ENCODE measurements around the gene ATAD2B. TPM values are rescaled to one million over a fixed set of nuclear protein-coding genes. Genes with fewer than 3 reads are reported as not detected.

The ATAD2B gene
- total and polyA plus RNA-seq, 2 of the 4 experiments (the other 2 are of a cell fraction) = 1.5 to 5.0 TPM

GRCh38 chr2:23827287-23827686 is 99.6 kb downstream of the ATAD2B start:
- H3K27ac ChIP-seq (ENCODE audit: insufficient read depth, low read length) = no peak overlapping the region
- H3K4ac ChIP-seq (ENCODE audit: low read depth, low read length) = no peak overlapping the region
- H2BK120ac ChIP-seq (ENCODE audit: low read depth, low read length) = no peak overlapping the region
- no CpG with 5 or more reads among the region's 1 CpG for WGBS, 2 experiments (ENCODE audit: extremely low coverage in 2 of 2, insufficient read length in 1 of 2)
- no peak overlapping the region for H3K14ac ChIP-seq (replicated peaks; ENCODE audit: low read depth, low read length)
- ChIA-PET CTCF (interaction anchor here (1.3 kb wide), 1 partner anchor 100 kb away, joined by 4 read pairs; the partner anchor contains the start of gene ATAD2B), POLR2A (ENCODE audit: unreplicated experiment) (no interaction called here)
- in situ Hi-C loops (cut with MboI; ENCODE audit: low sequenced_read_pairs) (loop anchor here (10.0 kb wide), 1 partner anchor 248 kb away; the partner anchor contains the start of gene SF3B6), dilution Hi-C loops (cut with HindIII; ENCODE audit: low sequenced_read_pairs, unreplicated experiment) (no loop called here), intact Hi-C loops (cut with micrococcal nuclease) (no loop called here)
- H2AK9ac ChIP-seq (replicated peaks; ENCODE audit: low read depth, low read length, poor library complexity) = no peak overlapping the region
- no peaks in the 10 kb centered on the region for H3K9me3 ChIP-seq (ENCODE audit: control insufficient read depth, insufficient read depth, low read length)
- DNase-seq = no peak
- H3K56ac ChIP-seq (ENCODE audit: extremely low read depth, insufficient read depth, low read length) = no peak overlapping the region
- H3K4me2 ChIP-seq (ENCODE audit: low read depth, low read length) = no peak overlapping the region
- H3K9ac ChIP-seq (ENCODE audit: low read depth, low read length) = no peak overlapping the region
- no peak overlapping the region for H2BK5ac ChIP-seq (ENCODE audit: low read depth, low read length, poor library complexity, severe bottlenecking)
- no peak overlapping the region for H3K23ac ChIP-seq (ENCODE audit: low read depth, low read length)
- H2AFZ ChIP-seq (replicated peaks; ENCODE audit: low read length, poor library complexity) = no peak overlapping the region
- no peak overlapping the region for H2AK5ac ChIP-seq (ENCODE audit: low read depth, low read length)
- H4K20me1 ChIP-seq (ENCODE audit: insufficient read depth, low read length) = no peaks in the 10 kb centered on the region
- no peak overlapping the region for H4K91ac ChIP-seq (ENCODE audit: insufficient read depth, low read depth, low read length)
- peaks cover 3 to 7% of the 10 kb centered on the region in 2 experiments; a peak in 3 of 4 replicates for H3K79me1 ChIP-seq (ENCODE audit: low read depth in 1 of 2, low read length in 2 of 2)
- H4K8ac ChIP-seq (ENCODE audit: low read depth in 2 of 2, low read length in 2 of 2) = no peak overlapping the region
- H2BK20ac ChIP-seq (ENCODE audit: low read depth, low read length) = no peak overlapping the region
- ATAC-seq (ENCODE audit: low read depth) = no peak
- no peak overlapping the region for H3K18ac ChIP-seq (ENCODE audit: low read depth, low read length)
- no peak overlapping the region for H4K5ac ChIP-seq (ENCODE audit: low read depth, low read length)
- TF ChIP-seq CHD1 (IDR thresholded peaks at IDR 0.05; ENCODE audit: low read depth, low read length) = no peak
- no peak for TF ChIP-seq MAZ (IDR thresholded peaks at IDR 0.05; ENCODE audit: borderline replicate concordance, low read depth, low read length)
- H2BK15ac ChIP-seq (ENCODE audit: low read depth, low read length) = no peak overlapping the region
- peaks cover 3% of the 10 kb centered on the region; the same call in 1 of the 2 replicates for H3K36me3 ChIP-seq (ENCODE audit: control insufficient read depth, insufficient read depth, low read length)
- no peak overlapping the region for H3K4me3 ChIP-seq (ENCODE audit: insufficient read depth, low read depth, low read length)
- no peaks in the 10 kb centered on the region for H3K4me1 ChIP-seq (ENCODE audit: control insufficient read depth, insufficient read depth, low read length)
- no TSS peak for BruUV-seq (replicated peaks)
- H3K27me3 ChIP-seq (ENCODE audit: control insufficient read depth, insufficient read depth, low read length) = no peaks in the 10 kb centered on the region
- peaks cover 3% of the 10 kb centered on the region; the same call in 1 of the 2 replicates for H3K9me1 ChIP-seq (ENCODE audit: insufficient read depth, low read length)
